ENCODE measurements around the gene ADORA3.

DNA sequence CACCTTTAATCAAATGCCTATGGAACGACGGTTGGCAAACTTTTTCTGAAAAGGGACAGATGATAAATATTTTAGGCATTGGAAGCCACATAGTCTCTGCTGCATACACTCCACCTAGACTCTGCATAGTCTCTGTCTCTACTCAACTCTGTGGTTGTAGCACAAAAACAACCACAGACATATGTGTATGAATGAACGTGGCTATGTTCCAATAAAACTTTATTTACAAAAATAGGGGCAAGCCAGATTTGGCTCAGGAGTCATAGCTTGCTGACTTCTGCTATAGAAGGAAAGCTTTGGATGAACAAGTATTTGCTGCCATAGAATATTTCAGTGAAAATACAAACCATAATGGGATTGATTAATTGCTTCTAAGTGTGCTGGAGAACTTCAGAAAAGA lies 37.5 kb upstream of the ADORA3 start:
- TF ChIP-seq, protein P1, sequence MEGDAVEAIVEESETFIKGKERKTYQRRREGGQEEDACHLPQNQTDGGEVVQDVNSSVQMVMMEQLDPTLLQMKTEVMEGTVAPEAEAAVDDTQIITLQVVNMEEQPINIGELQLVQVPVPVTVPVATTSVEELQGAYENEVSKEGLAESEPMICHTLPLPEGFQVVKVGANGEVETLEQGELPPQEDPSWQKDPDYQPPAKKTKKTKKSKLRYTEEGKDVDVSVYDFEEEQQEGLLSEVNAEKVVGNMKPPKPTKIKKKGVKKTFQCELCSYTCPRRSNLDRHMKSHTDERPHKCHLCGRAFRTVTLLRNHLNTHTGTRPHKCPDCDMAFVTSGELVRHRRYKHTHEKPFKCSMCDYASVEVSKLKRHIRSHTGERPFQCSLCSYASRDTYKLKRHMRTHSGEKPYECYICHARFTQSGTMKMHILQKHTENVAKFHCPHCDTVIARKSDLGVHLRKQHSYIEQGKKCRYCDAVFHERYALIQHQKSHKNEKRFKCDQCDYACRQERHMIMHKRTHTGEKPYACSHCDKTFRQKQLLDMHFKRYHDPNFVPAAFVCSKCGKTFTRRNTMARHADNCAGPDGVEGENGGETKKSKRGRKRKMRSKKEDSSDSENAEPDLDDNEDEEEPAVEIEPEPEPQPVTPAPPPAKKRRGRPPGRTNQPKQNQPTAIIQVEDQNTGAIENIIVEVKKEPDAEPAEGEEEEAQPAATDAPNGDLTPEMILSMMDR (IDR thresholded peaks at IDR 0.05; ENCODE audit: poor library complexity, severe bottlenecking), result no peak
- TF ChIP-seq POLR2AphosphoS5 (IDR thresholded peaks at IDR 0.05) (no peak), RAD21 (conservative IDR thresholded peaks at IDR 0.05) (no peak), EP300 (conservative IDR thresholded peaks at IDR 0.05; ENCODE audit: poor library complexity, severe bottlenecking) (no peak)

Measured in neural cell (in vitro differentiated cells).